GM21447 (cell line): ENCODE measurements around the gene COPS3.

Source experiments
- ATAC-seq: cut with Tn5 transposase; IDR thresholded peaks from one replicate; pipeline ENCODE4 v1.9.1; 2021; ENCODE audit not compliant: unreplicated experiment

COPS3 gene

GRCh38 chr17:17280613-17281549, at the start of gene COPS3:
Gene COPS3, minus strand, starts transcription at chr17:17281246. Its CDS starts 60 bp downstream, at chr17:17281186.
- peak; percentile 87 for ATAC-seq

GRCh38 chr17:17328251-17328650, 47.2 kb upstream of the COPS3 start:
- ATAC-seq: no peak

GRCh38 chr17:17326275-17326875, 45.3 kb upstream of the COPS3 start:
- ATAC-seq: no peak

- ATAC-seq: no peak
Measured at GRCh38 chr17:17325816-17326215, 44.8 kb upstream of the COPS3 start.

GRCh38 chr17:17325228-17325627, 44.2 kb upstream of the COPS3 start:
- no peak for ATAC-seq

- ATAC-seq: no peak
Measured at GRCh38 chr17:17324616-17325015, 43.6 kb upstream of the COPS3 start.

GRCh38 chr17:17322516-17323510, 41.8 kb upstream of the COPS3 start:
- no peak for ATAC-seq

- ATAC-seq: no peak
Measured at GRCh38 chr17:17321356-17322025, 40.4 kb upstream of the COPS3 start.

- ATAC-seq: no peak
Measured at GRCh38 chr17:17320911-17321220, 39.8 kb upstream of the COPS3 start.

- no peak for ATAC-seq
Measured at GRCh38 chr17:17320188-17320910, 39.3 kb upstream of the COPS3 start.

GRCh38 chr17:17315142-17315821, 34.2 kb upstream of the COPS3 start:
- ATAC-seq: no peak

GRCh38 chr17:17314501-17315071, 33.5 kb upstream of the COPS3 start:
- ATAC-seq: no peak

GRCh38 chr17:17313350-17313991, 32.4 kb upstream of the COPS3 start:
- no peak for ATAC-seq

GRCh38 chr17:17309356-17309755, 28.3 kb upstream of the COPS3 start:
- no peak for ATAC-seq

- ATAC-seq: peak; percentile 75
Measured at GRCh38 chr17:17305281-17305801, 24.3 kb upstream of the COPS3 start.

GRCh38 chr17:17304521-17304985, 23.5 kb upstream of the COPS3 start:
- ATAC-seq: no peak

GRCh38 chr17:17303847-17304490, 22.9 kb upstream of the COPS3 start:
- no peak for ATAC-seq
